Retinal pigment epithelial cell (primary cell): ENCODE results near the gene BIRC7.

Experiments used
- DNase-seq: peaks from one replicate; pipeline ENCODE4 v3.0.0-alpha.2; 2010; ENCODE audit warnings: low read depth
- H3K4me3 ChIP-seq: 2 replicates; pipeline ENCODE4 v1.5.1; 2011; ENCODE audit warnings: mild to moderate bottlenecking, low read length, control low read depth, moderate library complexity
- TF ChIP-seq, protein P1 (sequence below): conservative IDR thresholded peaks from 2 replicates; pipeline ENCODE4 v1.5.1; 2011; ENCODE audit warnings: low read depth, low read length, control low read depth, inconsistent platforms

Gene BIRC7

DNA sequence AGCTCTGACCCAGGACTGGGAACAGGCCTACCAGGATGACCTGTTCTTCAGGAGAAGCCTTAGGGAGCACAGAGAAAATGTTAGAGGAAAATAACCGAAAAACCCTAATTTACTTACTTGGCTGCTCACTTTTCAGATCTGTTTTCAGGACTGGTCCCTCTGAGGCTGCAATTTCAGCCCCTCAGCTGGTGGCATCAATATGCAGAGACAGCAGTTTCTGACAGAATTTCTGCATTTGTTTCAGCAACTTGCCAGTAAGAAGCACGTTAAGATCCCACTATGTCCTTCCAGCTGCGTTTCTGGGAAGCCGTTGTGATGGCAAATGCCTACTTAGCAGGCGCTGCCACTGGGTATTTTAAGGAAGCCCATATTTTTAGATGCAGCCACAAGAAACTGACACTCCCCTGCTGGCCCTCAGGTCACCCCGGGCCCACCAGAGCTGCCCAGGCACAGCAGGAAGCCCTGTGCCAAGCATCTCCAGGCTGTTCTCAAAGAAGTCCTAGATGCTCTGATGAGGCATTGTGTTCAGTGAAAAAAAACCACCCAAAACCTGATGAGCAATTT is 27.3 kb upstream of the BIRC7 start:
- TF ChIP-seq, protein P1, sequence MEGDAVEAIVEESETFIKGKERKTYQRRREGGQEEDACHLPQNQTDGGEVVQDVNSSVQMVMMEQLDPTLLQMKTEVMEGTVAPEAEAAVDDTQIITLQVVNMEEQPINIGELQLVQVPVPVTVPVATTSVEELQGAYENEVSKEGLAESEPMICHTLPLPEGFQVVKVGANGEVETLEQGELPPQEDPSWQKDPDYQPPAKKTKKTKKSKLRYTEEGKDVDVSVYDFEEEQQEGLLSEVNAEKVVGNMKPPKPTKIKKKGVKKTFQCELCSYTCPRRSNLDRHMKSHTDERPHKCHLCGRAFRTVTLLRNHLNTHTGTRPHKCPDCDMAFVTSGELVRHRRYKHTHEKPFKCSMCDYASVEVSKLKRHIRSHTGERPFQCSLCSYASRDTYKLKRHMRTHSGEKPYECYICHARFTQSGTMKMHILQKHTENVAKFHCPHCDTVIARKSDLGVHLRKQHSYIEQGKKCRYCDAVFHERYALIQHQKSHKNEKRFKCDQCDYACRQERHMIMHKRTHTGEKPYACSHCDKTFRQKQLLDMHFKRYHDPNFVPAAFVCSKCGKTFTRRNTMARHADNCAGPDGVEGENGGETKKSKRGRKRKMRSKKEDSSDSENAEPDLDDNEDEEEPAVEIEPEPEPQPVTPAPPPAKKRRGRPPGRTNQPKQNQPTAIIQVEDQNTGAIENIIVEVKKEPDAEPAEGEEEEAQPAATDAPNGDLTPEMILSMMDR: no peak
- no peak for DNase-seq
- no peak overlapping the region for H3K4me3 ChIP-seq

DNA sequence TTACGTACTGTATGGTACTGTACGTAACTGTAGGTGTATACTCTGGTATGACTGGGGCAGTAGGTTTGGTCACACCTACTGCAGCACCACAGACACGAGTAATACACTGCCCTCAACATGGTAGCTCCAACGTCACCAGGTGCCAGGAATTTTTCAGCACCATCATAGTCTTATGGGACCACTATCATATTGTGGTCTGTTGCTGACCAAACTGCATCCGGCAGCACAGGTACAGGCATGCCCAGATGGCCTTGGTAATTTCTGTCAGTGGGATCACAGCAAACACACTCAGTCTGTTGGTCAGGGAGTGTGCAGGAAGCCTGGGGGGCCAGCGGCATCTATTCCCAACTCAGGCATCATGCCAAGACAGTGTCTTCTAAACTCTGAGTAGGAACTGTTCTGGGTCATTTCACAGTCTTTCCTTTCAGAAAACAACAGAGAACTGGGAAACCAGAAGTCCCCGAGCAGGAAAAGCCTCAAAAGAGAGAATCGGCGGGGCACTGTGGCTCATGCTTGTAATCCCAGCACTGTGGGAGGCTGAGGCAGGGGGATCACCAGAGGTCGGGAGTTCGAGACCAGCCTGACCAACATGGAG is 25.6 kb upstream of the BIRC7 start:
- H3K4me3 ChIP-seq: no peak overlapping the region
- TF ChIP-seq, protein P1: no peak
- DNase-seq: no peak

- H3K4me3 ChIP-seq: no peak overlapping the region
- TF ChIP-seq, protein P1: no peak
- no peak for DNase-seq
These were observed 23.3 kb upstream of the BIRC7 start for GRCh38 chr20:63212393-63212730.

GRCh38 chr20:63212792-63213191 is 22.9 kb upstream of the BIRC7 start:
- DNase-seq: no peak
- H3K4me3 ChIP-seq: no peak overlapping the region
- TF ChIP-seq, protein P1: no peak

GRCh38 chr20:63214514-63214913 is 21.2 kb upstream of the BIRC7 start:
- H3K4me3 ChIP-seq: peak overlapping the region; percentile 68
- TF ChIP-seq, protein P1: no peak
- DNase-seq: no peak

GRCh38 chr20:63215101-63216040 is 20.3 kb upstream of the BIRC7 start:
- DNase-seq: no peak
- TF ChIP-seq, protein P1: peak; percentile 82
- H3K4me3 ChIP-seq: peak overlapping the region; percentile 68
